ENCODE data around the gene ZNF442.
"Not testable (repeated sequence)": the region's sequence is repeated elsewhere in the genome, so short reads cannot be mapped to it uniquely, and the experiment has no call there.

Gene ZNF442

DNA sequence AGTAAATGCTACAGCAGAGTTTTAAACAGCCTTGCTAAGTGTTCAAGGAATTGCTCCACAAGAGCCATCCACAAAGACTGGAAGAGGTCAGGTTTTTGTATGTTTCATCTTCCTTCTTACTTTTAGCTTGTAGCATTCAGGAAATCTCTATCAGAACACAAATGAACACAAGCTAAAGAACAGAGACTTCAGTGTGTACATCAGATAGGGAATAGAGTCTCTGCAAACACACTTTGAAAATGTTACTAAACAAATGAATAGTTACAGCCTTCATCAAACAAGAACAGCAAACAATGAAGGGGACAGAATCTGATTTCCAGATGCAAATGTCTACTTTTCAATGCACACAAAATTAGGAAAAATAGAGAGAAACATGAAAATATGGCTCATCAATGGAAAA, 39.8 kb downstream of the ZNF442 start:
- no peak for DNase-seq

DNA sequence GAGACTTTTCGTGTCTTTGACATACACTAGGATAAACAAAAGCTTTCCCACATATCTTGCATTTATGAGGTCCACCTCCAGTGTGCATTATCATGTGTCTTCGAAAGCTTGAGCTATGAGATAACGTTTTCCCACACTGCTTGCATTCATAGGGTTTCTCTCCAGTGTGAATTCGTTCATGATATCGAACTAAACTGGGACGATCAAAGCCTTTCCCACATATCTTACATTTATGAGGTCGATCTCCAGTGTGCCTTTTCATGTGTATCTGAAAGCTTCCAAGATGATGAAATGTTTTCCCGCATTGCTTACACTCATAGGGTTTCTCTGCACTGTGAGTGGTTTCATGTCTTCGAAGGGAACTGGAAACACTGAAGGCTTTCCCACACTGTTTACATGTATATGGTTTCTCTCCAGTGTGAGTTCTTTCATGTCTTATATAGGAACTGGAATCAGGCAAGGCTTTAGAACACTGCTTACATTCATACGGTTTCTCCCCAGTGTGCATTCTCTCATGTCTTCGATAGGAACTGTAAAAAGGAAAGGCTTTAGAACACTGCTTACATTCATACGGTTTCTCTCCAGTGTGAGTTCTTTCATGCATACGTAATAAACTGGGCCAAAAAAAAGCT, 46.6 kb downstream of the ZNF442 start:
- DNase-seq: no peak

DNA sequence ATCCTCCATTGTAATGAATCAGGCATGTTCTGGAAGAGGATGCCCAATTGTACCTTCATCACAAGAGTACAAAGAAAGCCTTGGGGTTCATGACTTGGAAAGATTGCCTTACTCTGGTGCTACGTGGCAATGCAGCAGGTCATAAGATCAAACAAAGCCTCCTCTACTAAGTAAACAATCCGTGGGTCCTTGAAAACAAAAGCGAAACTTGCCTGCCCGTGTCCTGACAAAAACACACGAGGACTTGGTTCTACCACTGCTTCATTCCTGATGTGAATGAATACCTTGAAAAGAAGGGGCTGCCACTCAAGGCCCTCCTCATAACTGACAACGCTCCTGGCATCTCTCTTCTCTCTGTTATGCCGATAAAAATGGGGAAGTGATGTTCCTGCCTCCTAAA, 50.9 kb downstream of the ZNF442 start:
- no peak for DNase-seq

DNA sequence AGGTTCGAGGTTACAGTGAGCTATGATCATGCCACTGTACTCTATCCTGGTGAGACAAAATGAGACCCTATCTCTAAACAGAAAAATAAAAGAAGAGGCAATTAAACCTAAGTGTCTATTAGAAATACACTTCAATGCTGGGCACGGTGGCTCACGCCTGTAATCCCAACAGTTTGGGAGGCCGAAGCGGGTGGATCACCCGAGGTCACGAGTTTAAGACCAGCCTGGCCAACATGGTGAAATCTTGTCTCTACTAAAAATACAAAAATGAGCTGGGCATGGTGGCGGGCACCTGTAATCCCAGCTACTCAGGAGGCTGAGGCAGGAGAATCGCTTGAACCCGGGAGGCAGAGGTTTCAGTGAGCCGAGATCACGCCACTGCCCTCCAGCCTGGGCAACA, 56.6 kb downstream of the ZNF442 start:
- DNase-seq: not testable (repeated sequence)
